Thymus (tissue), 14 donors: ENCODE data around the gene GK2. TPM values are rescaled to one million over a fixed set of nuclear protein-coding genes. Genes with fewer than 3 reads are reported as not detected.

Source experiments
- DNase-seq, 9 donors: peaks; one replicate each; pipeline ENCODE4 v3.0.0-alpha.2; 2013; ENCODE audit warnings: low spot score in 9 of 9, low read depth in 6 of 9, missing footprints in 1 of 9
- H3K27ac ChIP-seq, 2 donors: one replicate each; pipeline ENCODE4 v1.5.1; 2013; ENCODE audit warnings: control low read depth in 1 of 2, low read depth in 1 of 2, low read length in 1 of 2, mild to moderate bottlenecking in 1 of 2, moderate library complexity in 1 of 2
- H3K27me3 ChIP-seq, 2 donors: one replicate each; pipeline ENCODE4 v1.5.1; 2013; ENCODE audit warnings: low read length in 1 of 2; ENCODE audit not compliant: control insufficient read depth in 2 of 2, insufficient read depth in 1 of 2
- H3K36me3 ChIP-seq, 2 donors: one replicate each; pipeline ENCODE4 v1.5.1; 2013; ENCODE audit warnings: low read length in 1 of 2, mild to moderate bottlenecking in 1 of 2, moderate library complexity in 1 of 2; ENCODE audit not compliant: control insufficient read depth in 2 of 2, insufficient read depth in 2 of 2
- H3K4me1 ChIP-seq, 2 donors: one replicate each; pipeline ENCODE4 v1.5.1; 2013; ENCODE audit warnings: low read length in 2 of 2; ENCODE audit not compliant: control insufficient read depth in 2 of 2, insufficient read depth in 2 of 2
- H3K4me3 ChIP-seq, 2 donors: one replicate each; pipeline ENCODE4 v1.5.1; 2013; ENCODE audit warnings: low read length in 2 of 2, control low read depth in 1 of 2, mild to moderate bottlenecking in 1 of 2
- H3K9me3 ChIP-seq, 2 donors: one replicate each; pipeline ENCODE4 v1.5.1; 2013; ENCODE audit warnings: low read length in 1 of 2, mild to moderate bottlenecking in 1 of 2; ENCODE audit not compliant: control insufficient read depth in 2 of 2, insufficient read depth in 1 of 2
- WGBS: extraction: QIAGEN DNeasy Blood & Tissue Kit; methylation state at CpG from one replicate; pipeline ENCODE4 v1.1.7; 2013; 5-methylcytosine and 5-hydroxymethylcytosine counted together
- long read RNA-seq, 10 donors: transcript quantifications; one replicate each; lab custom pipeline, GENCODE V29; 2026
- polyA plus RNA-seq: library from polyadenylated mRNA; stranded (reverse); fragments of 200-250 nt; gene quantifications from one replicate; pipeline ENCODE4 v1.2.3, GENCODE V29; 2013
- total RNA-seq: library from RNA; stranded (reverse); fragments of 120-200 nt; gene quantifications from one replicate; pipeline ENCODE4 v1.2.4, GENCODE V29; 2013
- donor health status: healthy.

The GK2 gene
- total RNA-seq (not detected), polyA plus RNA-seq (not detected)
- long read RNA-seq, donor 1, result 0 reads
- long read RNA-seq, donor 2, result 0 reads
- long read RNA-seq, donor 3, result 0 reads
- long read RNA-seq, donor 4, result 0 reads
- long read RNA-seq, donor 5, result 0 reads
- long read RNA-seq, donor 6, result 0 reads
- long read RNA-seq, donor 7, partial matches to known transcripts, result 0 of 1 reads
- long read RNA-seq, donor 7, other reads (novel, unspliced or antisense), result 0 of 1 reads
- long read RNA-seq, donor 8, result 0 reads
- long read RNA-seq, donor 9, result 0 reads
- long read RNA-seq, donor 10, partial matches to known transcripts, result 0 of 1 reads
- long read RNA-seq, donor 10, other reads (novel, unspliced or antisense), result 0 of 1 reads

GRCh38 chr4:79408063-79408462 lies at the start of gene GK2:
Gene GK2 (minus strand): TSS chr4:79408228. CDS start chr4:79408200, 28 bp downstream.
- Histone ChIP-seq H3K9me3 (no peaks in the 10 kb centered on the region), H3K4me3 (no peak within 1 kb of the TSS), H3K36me3 (no peaks in the 10 kb centered on the region), H3K27ac (no peak within 1 kb of the TSS), H3K27me3 (no peaks in the 10 kb centered on the region), H3K4me1 (no peaks in the 10 kb centered on the region)
- 97% methylated on average over 16 of the region's 16 CpGs for WGBS
- DNase-seq, result no peak

- Histone ChIP-seq H3K4me3 (no peak overlapping the region), H3K27ac (no peak overlapping the region), H3K36me3 (no peaks in the 10 kb centered on the region), H3K27me3 (no peaks in the 10 kb centered on the region), H3K9me3 (no peaks in the 10 kb centered on the region), H3K4me1 (no peaks in the 10 kb centered on the region)
- no peak for DNase-seq
- WGBS, result 94% methylated on average over 5 of the region's 5 CpGs
Observed at GRCh38 chr4:79455216-79455615, 47.2 kb upstream of the GK2 start.

- DNase-seq, result no peak
- no peaks in the 10 kb centered on the region for H3K36me3 ChIP-seq
- H3K4me1 ChIP-seq, result no peaks in the 10 kb centered on the region
- no peaks in the 10 kb centered on the region for H3K27me3 ChIP-seq
- WGBS, result 94% methylated on average over 2 of the region's 2 CpGs
- H3K9me3 ChIP-seq, result no peaks in the 10 kb centered on the region
- H3K4me3 ChIP-seq, result no peak overlapping the region
- no peak overlapping the region for H3K27ac ChIP-seq
Observed at GRCh38 chr4:79454656-79455055, 46.6 kb upstream of the GK2 start.

- H3K27me3 ChIP-seq, result no peaks in the 10 kb centered on the region
- no peak for DNase-seq
- H3K4me3 ChIP-seq, result no peak overlapping the region
- no peaks in the 10 kb centered on the region for H3K9me3 ChIP-seq
- no peaks in the 10 kb centered on the region for H3K36me3 ChIP-seq
- H3K27ac ChIP-seq, result no peak overlapping the region
- 92% methylated on average over 2 of the region's 2 CpGs for WGBS
- H3K4me1 ChIP-seq, result no peaks in the 10 kb centered on the region
Observed at GRCh38 chr4:79450053-79450452, 42.0 kb upstream of the GK2 start.

GRCh38 chr4:79446145-79446544 lies 38.1 kb upstream of the GK2 start:
- Histone ChIP-seq H3K27me3 (no peaks in the 10 kb centered on the region), H3K4me3 (no peak overlapping the region), H3K4me1 (no peaks in the 10 kb centered on the region), H3K36me3 (no peaks in the 10 kb centered on the region), H3K9me3 (no peaks in the 10 kb centered on the region), H3K27ac (no peak overlapping the region)
- 95% methylated on average over 4 of the region's 4 CpGs for WGBS
- DNase-seq, result no peak

GRCh38 chr4:79445371-79445781 lies 37.3 kb upstream of the GK2 start:
- no peaks in the 10 kb centered on the region for H3K9me3 ChIP-seq
- H3K36me3 ChIP-seq, result no peaks in the 10 kb centered on the region
- WGBS, result 92% methylated on average over 5 of the region's 5 CpGs
- H3K27ac ChIP-seq, result no peak overlapping the region
- no peak for DNase-seq
- H3K4me3 ChIP-seq, result no peak overlapping the region
- H3K27me3 ChIP-seq, result no peaks in the 10 kb centered on the region
- no peaks in the 10 kb centered on the region for H3K4me1 ChIP-seq

GRCh38 chr4:79442422-79442821 lies 34.4 kb upstream of the GK2 start:
- Histone ChIP-seq H3K4me3 (no peak overlapping the region), H3K27me3 (no peaks in the 10 kb centered on the region), H3K27ac (no peak overlapping the region), H3K36me3 (no peaks in the 10 kb centered on the region), H3K9me3 (no peaks in the 10 kb centered on the region), H3K4me1 (no peaks in the 10 kb centered on the region)
- DNase-seq, result no peak
- 96% methylated on average over 3 of the region's 3 CpGs for WGBS

GRCh38 chr4:79439489-79439888 lies 31.5 kb upstream of the GK2 start:
- DNase-seq, result no peak
- H3K9me3 ChIP-seq, result no peaks in the 10 kb centered on the region
- H3K27ac ChIP-seq, result no peak overlapping the region
- no peaks in the 10 kb centered on the region for H3K27me3 ChIP-seq
- 99% methylated on average over 1 of the region's 1 CpG for WGBS
- no peaks in the 10 kb centered on the region for H3K4me1 ChIP-seq
- H3K36me3 ChIP-seq, result no peaks in the 10 kb centered on the region
- no peak overlapping the region for H3K4me3 ChIP-seq

- Histone ChIP-seq H3K4me3 (no peak overlapping the region), H3K9me3 (no peaks in the 10 kb centered on the region), H3K36me3 (no peaks in the 10 kb centered on the region), H3K27ac (no peak overlapping the region), H3K27me3 (no peaks in the 10 kb centered on the region), H3K4me1 (no peaks in the 10 kb centered on the region)
- WGBS, result 98% methylated on average over 1 of the region's 1 CpG
- no peak for DNase-seq
Observed at GRCh38 chr4:79431839-79432238, 23.8 kb upstream of the GK2 start.
